ENCODE results near the gene SATB1. TPM values are rescaled to one million over a fixed set of nuclear protein-coding genes. Genes with fewer than 3 reads are reported as not detected.

Gene SATB1
- total and polyA plus RNA-seq, 4 experiments from 2014 or later, result 101 to 211 (median 160) TPM

GRCh38 chr3:18398448-18398847, 26.7 kb downstream of the SATB1 start:
- H3K36me3 Mint-ChIP-seq, result peaks cover 54 to 81% of the 10 kb centered on the region in 2 donors
- H3K4me3 ChIP-seq (ENCODE audit: low read length in 2 of 2), result no peak overlapping the region
- no peaks in the 10 kb centered on the region for H3K9me3 Mint-ChIP-seq
- H3K4me3 Mint-ChIP-seq, result no peak overlapping the region
- ChIA-PET POLR2A (ENCODE audit: partially characterized antibody) (interaction anchor here (1.4 kb wide), 1 partner anchor 9 kb away, joined by 4 read pairs; no protein-coding TSS in a partner anchor), CTCF (ENCODE audit: partially characterized antibody) (interaction anchor here (1.2 to 1.8 kb wide), 2 partner anchors 9 to 359 kb away, joined by 5 to 7 read pairs; no protein-coding TSS in a partner anchor)
- no peak for DNase-seq
- no peaks in the 10 kb centered on the region for H3K27me3 ChIP-seq (ENCODE audit: insufficient read depth, low read length)
- intact Hi-C loops (cut with micrococcal nuclease), result loop anchor here (2.0 kb wide), 1 partner anchor 14 kb away; no protein-coding TSS in a partner anchor
- H3K9me3 ChIP-seq (ENCODE audit: control insufficient read depth in 1 of 2, low read length in 2 of 2), result no peaks in the 10 kb centered on the region
- peaks cover 16% of the 10 kb centered on the region for H3K36me3 ChIP-seq (ENCODE audit: insufficient read depth, low read length)
- H3K4me1 ChIP-seq (ENCODE audit: insufficient read depth, low read length), result peaks cover 31% of the 10 kb centered on the region
- H3K27ac Mint-ChIP-seq, result peak overlapping the region in 6 of 7 donors; percentile 37 to 73 (median 56)
- no peaks in the 10 kb centered on the region for H3K27me3 Mint-ChIP-seq
- H3K27ac ChIP-seq (ENCODE audit: low read depth, low read length), result no peak overlapping the region
- peaks cover 34 to 79% (median 57%) of the 10 kb centered on the region in 4 donors for H3K4me1 Mint-ChIP-seq

- Histone ChIP-seq H3K27me3 (ENCODE audit: insufficient read depth, low read length) (no peaks in the 10 kb centered on the region), H3K4me1 (ENCODE audit: insufficient read depth, low read length) (peaks cover 15% of the 10 kb centered on the region), H3K27ac (ENCODE audit: low read depth, low read length) (no peak overlapping the region), H3K4me3 (ENCODE audit: low read length in 2 of 2) (no peak overlapping the region), H3K9me3 (ENCODE audit: control insufficient read depth in 1 of 2, low read length in 2 of 2) (no peaks in the 10 kb centered on the region), H3K36me3 (ENCODE audit: insufficient read depth, low read length) (peaks cover 17% of the 10 kb centered on the region)
- H3K36me3 Mint-ChIP-seq, result peaks cover 56 to 81% of the 10 kb centered on the region in 2 donors
- no peak for DNase-seq
- intact Hi-C loops (cut with micrococcal nuclease), result no loop called here
- H3K4me1 Mint-ChIP-seq, result peaks cover 24 to 72% (median 48%) of the 10 kb centered on the region in 4 donors
- H3K9me3 Mint-ChIP-seq, result no peaks in the 10 kb centered on the region
- no peaks in the 10 kb centered on the region for H3K27me3 Mint-ChIP-seq
- ChIA-PET CTCF (ENCODE audit: partially characterized antibody) (interaction anchor here (1.4 to 1.8 kb wide), 2 partner anchors 10 to 11 kb away, joined by 4 to 6 read pairs; no protein-coding TSS in a partner anchor), POLR2A (ENCODE audit: partially characterized antibody) (no interaction called here)
- peak overlapping the region in 2 of 7 donors; percentile 11 to 44 for H3K27ac Mint-ChIP-seq
- H3K4me3 Mint-ChIP-seq, result no peak overlapping the region
Measured at GRCh38 chr3:18396428-18396827, 28.7 kb downstream of the SATB1 start.

DNA sequence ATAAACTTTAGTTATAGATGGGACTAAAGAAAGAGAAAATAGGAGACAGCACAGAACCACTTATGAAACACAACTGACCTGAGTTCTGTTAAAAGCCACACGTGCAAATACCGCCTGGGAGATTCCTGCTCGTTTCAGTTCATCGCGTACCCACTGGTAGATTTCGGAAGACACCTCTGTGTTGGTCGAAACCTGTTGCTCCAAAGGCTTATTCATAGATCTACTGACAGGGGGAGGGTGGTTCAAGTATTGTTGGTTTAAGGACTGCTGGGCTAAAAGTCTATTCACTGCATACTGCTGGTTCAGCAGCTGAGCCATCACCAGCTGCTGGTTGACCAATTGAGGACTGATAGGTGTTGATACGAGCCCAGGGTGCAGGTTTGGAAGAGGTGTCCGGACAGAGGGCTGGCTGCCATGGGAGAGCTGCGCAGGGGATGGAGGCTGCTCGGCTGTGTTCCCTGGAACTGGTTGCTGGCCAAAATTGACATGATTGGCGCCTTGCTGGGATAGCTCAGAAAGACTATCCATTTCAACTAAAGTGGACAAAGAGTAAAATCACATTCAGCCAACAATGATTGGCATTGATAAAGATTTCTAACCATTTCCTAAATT, 30.6 kb downstream of the SATB1 start:
- CTCF ChIA-PET (ENCODE audit: partially characterized antibody), result interaction anchor here (0.8 to 1.4 kb wide), 3 partner anchors 8 to 364 kb away, joined by 3 to 4 read pairs (median 3); no protein-coding TSS in a partner anchor
- peaks cover 24% of the 10 kb centered on the region for H3K4me1 ChIP-seq (ENCODE audit: insufficient read depth, low read length)
- intact Hi-C loops (cut with micrococcal nuclease), result loop anchor here (5.0 kb wide), 1 partner anchor 103 kb away; no protein-coding TSS in a partner anchor

DNA sequence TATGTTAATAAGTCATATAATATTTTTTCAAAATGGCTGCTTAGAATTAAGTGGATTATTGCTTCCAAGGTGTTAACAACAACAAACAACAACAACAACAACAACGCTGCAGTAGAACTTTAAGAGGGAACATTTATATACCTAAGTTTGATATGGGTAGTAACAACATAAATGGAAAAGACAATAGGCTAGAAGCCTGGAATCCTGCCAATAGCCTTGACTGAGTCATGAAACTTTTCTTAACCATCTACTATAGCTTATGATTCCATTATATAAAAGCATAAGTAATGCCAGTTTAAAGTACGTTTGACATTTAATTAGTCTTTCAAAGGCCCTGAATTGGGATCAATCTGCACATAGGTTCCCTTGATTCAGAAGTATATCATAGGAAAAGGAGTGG, 31.2 kb downstream of the SATB1 start:
- ChIA-PET CTCF (ENCODE audit: partially characterized antibody) (interaction anchor here (0.8 kb wide), 1 partner anchor 9 kb away, joined by 3 read pairs; no protein-coding TSS in a partner anchor), POLR2A (ENCODE audit: partially characterized antibody) (interaction anchor here (1.2 kb wide), 1 partner anchor 29 kb away, joined by 3 read pairs; no protein-coding TSS in a partner anchor)
- no peak overlapping the region for H3K27ac ChIP-seq (ENCODE audit: low read depth, low read length)
- no peaks in the 10 kb centered on the region for H3K27me3 ChIP-seq (ENCODE audit: insufficient read depth, low read length)
- H3K4me3 ChIP-seq (ENCODE audit: low read length in 2 of 2), result no peak overlapping the region
- intact Hi-C loops (cut with micrococcal nuclease), result loop anchor here (5.0 kb wide), 1 partner anchor 103 kb away; no protein-coding TSS in a partner anchor
- H3K9me3 Mint-ChIP-seq, result no peaks in the 10 kb centered on the region
- peaks cover 21 to 70% (median 42%) of the 10 kb centered on the region in 4 donors for H3K4me1 Mint-ChIP-seq
- H3K36me3 ChIP-seq (ENCODE audit: insufficient read depth, low read length), result peaks cover 15% of the 10 kb centered on the region
- H3K27me3 Mint-ChIP-seq, result no peaks in the 10 kb centered on the region
- peaks cover 28% of the 10 kb centered on the region for H3K4me1 ChIP-seq (ENCODE audit: insufficient read depth, low read length)
- peak overlapping the region; percentile 12 to 85 (median 29) for H3K27ac Mint-ChIP-seq
- H3K36me3 Mint-ChIP-seq, result peaks cover 40 to 69% of the 10 kb centered on the region in 2 donors
- no peak for DNase-seq
- H3K9me3 ChIP-seq (ENCODE audit: control insufficient read depth in 1 of 2, low read length in 2 of 2), result no peaks in the 10 kb centered on the region
- H3K4me3 Mint-ChIP-seq, result peak overlapping the region in 2 of 8 donors; percentile 8 to 18

More for the DNA sequence above, 30.6 kb downstream of the SATB1 start:
- DNase-seq, result no peak
- POLR2A ChIA-PET (ENCODE audit: partially characterized antibody), result interaction anchor here (1.2 kb wide), 1 partner anchor 15 kb away, joined by 3 read pairs; no protein-coding TSS in a partner anchor
- peak overlapping the region; percentile 12 to 85 (median 29) for H3K27ac Mint-ChIP-seq
- peak overlapping the region in 3 of 8 donors; percentile 18 to 41 (median 27) for H3K4me3 Mint-ChIP-seq
- no peaks in the 10 kb centered on the region for H3K9me3 Mint-ChIP-seq
- Histone ChIP-seq H3K27ac (ENCODE audit: low read depth, low read length) (no peak overlapping the region), H3K9me3 (ENCODE audit: control insufficient read depth in 1 of 2, low read length in 2 of 2) (no peaks in the 10 kb centered on the region), H3K27me3 (ENCODE audit: insufficient read depth, low read length) (no peaks in the 10 kb centered on the region), H3K36me3 (ENCODE audit: insufficient read depth, low read length) (peaks cover 17% of the 10 kb centered on the region), H3K4me3 (ENCODE audit: low read length in 2 of 2) (no peak overlapping the region)
- no peaks in the 10 kb centered on the region for H3K27me3 Mint-ChIP-seq
- peaks cover 24 to 70% (median 46%) of the 10 kb centered on the region in 4 donors for H3K4me1 Mint-ChIP-seq
- peaks cover 44 to 69% of the 10 kb centered on the region in 2 donors for H3K36me3 Mint-ChIP-seq

GRCh38 chr3:18390024-18390660, 35.0 kb downstream of the SATB1 start:
- intact Hi-C loops (cut with micrococcal nuclease), result loop anchor here (5.0 kb wide), 1 partner anchor 107 kb away; no protein-coding TSS in a partner anchor
- H3K27ac ChIP-seq (ENCODE audit: low read depth, low read length), result no peak overlapping the region
- Mint-ChIP-seq H3K4me3 (peak overlapping the region in 2 of 8 donors; percentile 13 to 16), H3K4me1 (peaks cover 14 to 54% (median 33%) of the 10 kb centered on the region in 4 donors), H3K9me3 (no peaks in the 10 kb centered on the region), H3K36me3 (peaks cover 28 to 61% of the 10 kb centered on the region in 2 donors), H3K27ac (peak overlapping the region; percentile 11 to 78 (median 51)), H3K27me3 (no peaks in the 10 kb centered on the region)
- POLR2A ChIA-PET (ENCODE audit: partially characterized antibody), result interaction anchor here (1.3 to 1.7 kb wide), 2 partner anchors 54 to 368 kb away, joined by 4 to 6 read pairs; no protein-coding TSS in a partner anchor
- CTCF ChIA-PET (ENCODE audit: partially characterized antibody), result interaction anchor here (1.0 to 3.3 kb wide), 10 partner anchors 8 to 169 kb away, joined by 3 to 16 read pairs (median 10); no protein-coding TSS in a partner anchor
- H3K4me1 ChIP-seq (ENCODE audit: insufficient read depth, low read length), result peaks cover 33% of the 10 kb centered on the region
- H3K9me3 ChIP-seq (ENCODE audit: control insufficient read depth in 1 of 2, low read length in 2 of 2), result no peaks in the 10 kb centered on the region
- peaks cover 13% of the 10 kb centered on the region for H3K36me3 ChIP-seq (ENCODE audit: insufficient read depth, low read length)
- H3K27me3 ChIP-seq (ENCODE audit: insufficient read depth, low read length), result no peaks in the 10 kb centered on the region
- DNase-seq, result no peak
- no peak overlapping the region for H3K4me3 ChIP-seq (ENCODE audit: low read length in 2 of 2)

- Histone ChIP-seq H3K27me3 (ENCODE audit: insufficient read depth, low read length) (no peaks in the 10 kb centered on the region), H3K27ac (ENCODE audit: low read depth, low read length) (no peak overlapping the region), H3K36me3 (ENCODE audit: insufficient read depth, low read length) (peaks cover 8% of the 10 kb centered on the region), H3K4me1 (ENCODE audit: insufficient read depth, low read length) (peaks cover 29% of the 10 kb centered on the region), H3K9me3 (ENCODE audit: control insufficient read depth in 1 of 2, low read length in 2 of 2) (no peaks in the 10 kb centered on the region), H3K4me3 (ENCODE audit: low read length in 2 of 2) (no peak overlapping the region)
- ChIA-PET POLR2A (ENCODE audit: partially characterized antibody) (interaction anchor here (1.1 to 1.7 kb wide), 4 partner anchors 35 to 369 kb away, joined by 3 to 6 read pairs (median 4); no protein-coding TSS in a partner anchor), CTCF (ENCODE audit: partially characterized antibody) (interaction anchor here (0.7 to 3.3 kb wide), 17 partner anchors 8 to 397 kb away, joined by 3 to 16 read pairs (median 6); no protein-coding TSS in a partner anchor)
- H3K27me3 Mint-ChIP-seq, result no peaks in the 10 kb centered on the region
- H3K4me1 Mint-ChIP-seq, result peaks cover 15 to 53% (median 27%) of the 10 kb centered on the region in 4 donors
- no peaks in the 10 kb centered on the region for H3K9me3 Mint-ChIP-seq
- H3K27ac Mint-ChIP-seq, result peak overlapping the region in 2 of 7 donors; percentile 22 to 69
- intact Hi-C loops (cut with micrococcal nuclease), result loop anchor here (1.0 to 2.0 kb wide), 4 partner anchors 34 to 1130 kb away; no protein-coding TSS in a partner anchor
- peak overlapping the region in 1 of 8 donors; percentile 43 for H3K4me3 Mint-ChIP-seq
- peaks cover 24 to 60% of the 10 kb centered on the region in 2 donors for H3K36me3 Mint-ChIP-seq
- DNase-seq, result peak in 4 of 5 donors; percentile 29 to 45 (median 36)
Measured at GRCh38 chr3:18389108-18389733, 35.9 kb downstream of the SATB1 start.

All from CD4-positive, alpha-beta memory T cell (primary cell).